HG02885 (cell line): ENCODE results near the gene ZNF814.
"Not testable (repeated sequence)": the region's sequence is repeated elsewhere in the genome, so short reads cannot be mapped to it uniquely, and the experiment has no call there.

Experiments
- ATAC-seq: cut with Tn5 transposase; IDR thresholded peaks from one replicate; pipeline ENCODE4 v1.9.1; 2021; ENCODE audit warnings: mild to moderate bottlenecking; ENCODE audit not compliant: unreplicated experiment, poor library complexity

The ZNF814 gene

GRCh38 chr19:57888560-57889231 is at the start of gene ZNF814:
TSS of gene ZNF814 (minus strand) at chr19:57889037. CDS start at chr19:57888802, 235 bp downstream.
- peak; percentile 81 for ATAC-seq

DNA sequence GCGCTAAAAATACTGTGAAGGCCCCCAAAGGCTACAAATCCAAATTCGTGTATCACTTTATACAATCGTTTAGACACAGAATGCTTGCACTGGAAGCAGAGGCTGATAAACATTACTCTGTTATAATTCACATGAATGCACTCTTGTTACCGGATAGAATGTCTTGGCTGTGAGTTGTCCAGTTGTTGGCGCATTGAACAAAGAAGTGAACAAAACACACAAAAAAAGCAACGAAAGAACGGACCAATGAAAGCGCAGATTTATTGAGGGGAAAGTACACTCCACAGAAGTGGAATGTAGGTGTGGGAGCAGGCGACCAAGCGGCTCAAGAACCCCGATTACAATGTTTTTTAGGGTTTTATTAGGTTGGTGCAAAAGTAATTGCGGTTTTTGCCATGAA is 46.9 kb upstream of the ZNF814 start:
- no peak for ATAC-seq

DNA sequence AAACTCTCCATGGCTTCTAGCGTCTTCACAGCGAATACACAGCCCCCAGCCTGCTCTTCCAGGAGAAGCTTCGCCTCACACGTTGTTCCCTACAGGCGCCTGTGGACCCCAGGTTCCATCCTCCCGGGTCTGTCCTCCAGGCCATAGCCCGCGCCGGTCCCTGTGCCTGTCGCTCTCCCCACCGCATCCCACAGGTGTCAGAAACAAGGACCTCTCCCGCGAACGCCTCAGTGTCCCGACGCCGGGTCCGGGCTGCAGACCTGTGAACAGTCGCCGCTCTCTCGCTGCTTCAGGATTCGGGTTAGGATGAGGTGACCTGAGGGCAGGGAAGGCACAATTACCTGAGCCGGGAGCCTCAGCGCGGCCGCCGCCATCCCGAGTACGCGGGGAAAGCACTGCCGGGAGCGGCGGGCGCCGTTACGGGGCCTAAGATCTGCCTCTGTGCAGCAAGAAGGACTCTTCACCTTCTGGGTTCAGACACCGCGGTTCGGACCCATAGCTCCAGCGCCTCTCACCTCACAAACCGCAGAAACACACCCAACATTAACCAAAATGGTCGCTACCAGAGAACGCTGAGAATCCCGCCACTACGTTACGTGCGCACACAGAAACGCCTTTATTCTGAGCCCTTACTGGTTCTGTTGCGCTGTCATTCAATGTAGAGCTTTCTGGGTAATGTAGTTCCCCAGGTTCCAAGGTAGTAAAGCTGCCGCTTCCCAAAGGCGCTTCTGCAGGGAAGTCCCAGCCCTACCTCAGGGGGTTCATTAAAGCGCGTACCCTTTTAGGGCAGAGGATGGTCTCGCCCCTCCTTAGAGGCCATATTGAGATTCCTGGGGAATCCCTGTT is 46.2 kb upstream of the ZNF814 start, which contains the start of gene ZNF418:
Gene ZNF418, minus strand, starts transcription at position 583 of the 846 bp plus-strand sequence. CDS start 1,580 bp downstream, outside the sequence.
- no peak for ATAC-seq

- ATAC-seq = no peak
Measured at GRCh38 chr19:57927587-57927986, 38.8 kb upstream of the ZNF814 start.

DNA sequence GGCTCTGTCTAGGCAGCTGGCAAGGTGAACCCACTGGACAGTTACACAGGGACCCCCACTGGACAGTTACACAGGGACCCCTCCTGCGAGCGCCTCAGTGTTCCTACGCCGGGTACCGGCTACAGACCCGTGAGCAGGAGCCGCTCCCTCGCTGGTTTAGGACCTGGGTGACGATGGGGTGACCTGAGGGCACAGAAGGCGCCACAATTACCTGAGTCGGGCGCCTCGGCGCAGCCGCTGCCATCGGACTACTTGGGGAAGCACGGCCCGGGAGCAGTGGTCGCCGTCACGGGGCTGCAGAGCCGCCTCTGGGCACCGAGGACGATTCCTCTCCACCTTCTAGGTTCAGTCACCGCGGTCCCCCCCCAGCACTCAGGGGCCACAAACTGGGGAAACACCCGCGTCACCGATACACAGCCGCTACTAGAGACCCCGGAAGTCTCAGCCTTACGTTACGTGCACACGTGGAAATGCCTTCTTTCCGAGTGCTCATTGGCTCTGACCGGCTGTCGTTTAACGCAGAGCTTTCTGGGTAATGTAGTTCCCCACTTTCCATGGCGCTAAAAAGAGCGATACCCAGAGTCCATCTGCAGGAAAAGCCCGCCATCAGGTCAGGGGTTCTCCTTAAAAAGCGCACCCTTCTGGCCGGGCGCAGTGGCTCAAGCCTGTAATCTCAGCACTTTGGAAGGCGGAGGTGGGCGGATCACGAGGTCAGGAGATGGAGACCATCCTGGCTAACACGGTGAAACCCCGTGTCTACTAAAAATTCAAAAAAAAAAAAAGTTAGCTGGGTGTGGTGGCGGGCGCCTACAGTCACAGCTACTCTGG is 27.5 kb upstream of the ZNF814 start, which contains the start of gene ZNF417:
Gene ZNF417, minus strand, starts transcription at position 425 of the 828 bp plus-strand sequence. Its CDS starts 181 bp downstream, at position 244.
- ATAC-seq = peak; percentile 99

DNA sequence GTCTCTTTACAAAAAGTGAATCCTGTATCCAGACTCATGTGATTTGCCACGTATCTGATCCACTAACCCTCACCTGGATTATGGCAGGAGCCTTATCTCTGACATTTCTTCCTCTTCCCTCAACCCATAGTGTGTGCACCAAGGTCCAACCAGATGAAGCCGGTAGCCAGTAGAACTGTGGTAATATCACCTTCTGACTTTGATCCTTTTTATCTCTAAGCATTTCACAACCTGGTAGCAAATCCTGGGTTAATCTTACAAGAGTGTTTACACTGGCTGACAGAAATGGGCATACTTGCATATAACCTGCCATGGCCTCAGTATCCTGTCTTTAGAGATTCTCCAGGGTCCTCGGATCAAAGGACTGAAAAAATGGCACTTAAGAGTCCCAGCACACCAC is 25.7 kb upstream of the ZNF814 start:
- ATAC-seq = no peak

- no peak for ATAC-seq
Measured at GRCh38 chr19:57907394-57907793, 18.6 kb upstream of the ZNF814 start.

DNA sequence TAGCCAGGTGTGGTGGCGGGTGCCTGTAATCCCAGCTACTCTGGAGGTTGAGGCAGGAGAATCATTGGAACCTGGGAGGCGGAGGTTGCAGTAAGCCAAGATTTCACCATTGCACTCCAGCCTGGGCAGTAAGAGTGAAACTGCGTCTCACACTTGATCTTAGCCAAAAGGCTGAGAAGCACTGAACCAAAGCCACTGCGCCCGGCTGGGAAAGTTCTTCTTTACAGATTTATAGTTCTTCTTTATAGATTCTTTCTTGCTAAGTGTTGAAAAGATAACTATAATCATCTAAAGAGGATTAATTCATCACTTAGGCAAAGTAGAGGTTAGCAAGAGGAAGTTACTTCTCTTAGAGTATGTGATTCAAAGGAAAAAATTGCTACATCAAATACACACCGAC is 16.4 kb upstream of the ZNF814 start:
- ATAC-seq = no peak

DNA sequence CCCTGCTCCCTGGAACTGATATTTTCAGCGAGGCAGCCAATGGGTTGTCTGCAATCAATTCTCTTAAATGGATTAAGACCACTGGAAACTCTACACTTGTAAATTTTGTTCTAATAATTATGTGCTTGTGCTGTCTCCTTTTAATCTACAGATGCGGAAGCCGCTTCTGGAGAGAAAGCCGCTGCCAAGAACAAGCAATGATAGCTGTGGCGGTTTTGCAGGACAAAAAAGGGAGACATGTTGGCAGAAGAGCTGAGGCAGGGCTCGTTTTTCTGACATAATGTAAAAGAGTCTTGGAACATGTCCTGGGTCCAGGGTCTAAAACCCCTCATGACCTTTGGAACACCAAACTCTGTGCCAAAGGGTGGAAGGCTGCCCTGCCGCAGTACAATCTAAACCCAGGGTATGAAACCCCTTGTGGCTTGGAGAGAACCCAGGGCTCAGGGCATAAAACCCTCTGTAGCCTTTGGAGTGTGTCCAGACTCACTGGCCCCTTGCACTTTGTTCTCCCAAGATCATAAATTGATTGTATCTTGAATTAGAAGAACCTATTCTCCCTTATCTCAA is 14.9 kb upstream of the ZNF814 start:
- ATAC-seq = no peak

DNA sequence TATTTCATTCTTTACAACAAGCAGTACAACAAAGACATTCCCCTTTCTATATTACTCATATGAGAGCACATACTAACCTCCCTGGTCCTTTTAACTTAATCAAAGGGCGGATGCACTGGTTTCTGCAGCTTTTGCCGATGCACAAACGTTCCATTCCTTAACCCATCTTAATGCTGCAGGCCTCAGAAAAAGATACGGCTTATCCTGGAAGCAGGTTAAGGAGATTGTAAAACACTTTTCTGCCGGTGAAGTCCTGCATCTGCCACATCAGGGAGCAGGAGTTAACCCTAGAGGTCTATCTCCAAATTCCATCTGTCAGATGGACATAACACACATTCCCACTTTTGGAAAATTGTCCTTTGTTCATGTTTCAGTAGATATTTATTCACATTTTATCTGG is 11.5 kb upstream of the ZNF814 start:
- ATAC-seq = no peak

- not testable (repeated sequence) for ATAC-seq
Measured at GRCh38 chr19:57890706-57891105, 1.9 kb upstream of the ZNF814 start.

GRCh38 chr19:57888107-57888559 is 704 bp downstream of the ZNF814 start:
- ATAC-seq = no peak

DNA sequence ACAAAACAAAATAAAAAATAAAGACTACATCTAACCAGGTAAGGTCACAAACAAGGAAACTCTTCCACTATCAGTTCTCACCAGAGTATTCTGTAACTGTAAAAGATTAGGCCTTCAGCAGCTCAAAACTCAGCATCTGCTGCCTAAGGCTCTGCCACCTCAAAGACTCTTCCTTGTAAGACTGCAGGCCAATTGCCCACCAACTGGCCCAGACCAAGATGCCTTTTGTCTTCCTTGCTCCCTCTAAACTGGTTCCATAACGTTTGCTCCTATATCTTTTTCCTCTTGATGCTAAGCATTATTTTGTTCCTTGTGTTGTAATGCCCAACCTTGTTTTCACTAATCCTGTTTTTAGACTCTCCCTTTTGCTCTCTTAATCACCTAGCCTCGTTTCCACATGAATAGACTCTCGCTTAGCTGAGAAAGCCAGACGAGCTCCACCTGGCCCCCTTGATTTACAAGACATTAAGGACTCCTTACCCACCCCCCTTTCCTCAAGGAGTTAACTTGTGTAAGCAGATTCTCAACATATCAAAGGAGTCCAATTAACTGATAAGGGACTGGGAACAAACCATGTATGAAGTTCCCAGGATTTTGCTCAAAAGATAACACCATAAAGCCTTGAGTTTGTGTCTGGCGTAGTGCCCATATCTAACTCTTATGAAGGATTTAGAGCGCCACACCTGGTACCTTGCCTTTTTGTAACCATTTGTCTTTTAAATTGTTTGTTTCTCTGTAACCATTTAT is 1.5 kb downstream of the ZNF814 start:
- ATAC-seq = no peak

GRCh38 chr19:57886046-57886445 is 2.8 kb downstream of the ZNF814 start:
- no peak for ATAC-seq

- ATAC-seq = not testable (repeated sequence)
Measured at GRCh38 chr19:57873883-57874799, 14.7 kb downstream of the ZNF814 start.

DNA sequence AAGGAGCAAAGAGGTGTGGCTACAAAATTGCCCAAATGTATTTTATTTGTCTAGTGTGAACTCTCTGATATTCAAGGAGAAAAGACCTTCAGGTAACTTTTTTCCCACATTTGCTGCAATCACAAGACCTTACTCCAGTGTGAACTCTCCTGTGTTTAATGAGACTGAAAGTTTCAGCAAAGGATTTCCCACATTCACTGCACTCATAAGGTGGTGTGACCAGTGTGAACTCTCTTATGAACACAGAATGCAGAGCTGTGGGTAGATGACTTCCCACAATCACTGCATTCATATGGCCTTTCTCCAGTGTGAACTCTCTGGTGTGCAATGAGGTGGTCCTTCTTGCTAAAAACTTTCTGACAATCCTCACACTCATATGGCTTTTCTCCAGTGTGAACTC is 16.4 kb downstream of the ZNF814 start:
- ATAC-seq = no peak

DNA sequence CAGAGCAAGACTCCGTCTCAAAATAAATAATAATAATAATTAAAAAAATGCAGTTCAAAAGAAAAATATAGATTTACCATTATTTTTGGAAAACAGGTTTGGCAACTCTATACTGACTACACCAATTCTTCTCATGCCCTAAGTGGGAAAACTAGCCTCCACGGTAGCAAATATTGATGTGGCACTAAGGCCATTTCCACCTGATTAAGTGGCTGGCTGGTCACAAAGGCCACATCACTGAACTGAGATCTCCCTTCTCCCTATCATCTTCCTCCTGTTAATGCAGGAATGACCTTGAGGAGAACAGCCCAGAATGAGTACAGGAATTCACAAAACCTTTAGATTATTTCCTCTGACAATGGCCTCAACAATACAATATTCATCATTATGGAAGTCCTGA is 18.6 kb downstream of the ZNF814 start:
- ATAC-seq = no peak

DNA sequence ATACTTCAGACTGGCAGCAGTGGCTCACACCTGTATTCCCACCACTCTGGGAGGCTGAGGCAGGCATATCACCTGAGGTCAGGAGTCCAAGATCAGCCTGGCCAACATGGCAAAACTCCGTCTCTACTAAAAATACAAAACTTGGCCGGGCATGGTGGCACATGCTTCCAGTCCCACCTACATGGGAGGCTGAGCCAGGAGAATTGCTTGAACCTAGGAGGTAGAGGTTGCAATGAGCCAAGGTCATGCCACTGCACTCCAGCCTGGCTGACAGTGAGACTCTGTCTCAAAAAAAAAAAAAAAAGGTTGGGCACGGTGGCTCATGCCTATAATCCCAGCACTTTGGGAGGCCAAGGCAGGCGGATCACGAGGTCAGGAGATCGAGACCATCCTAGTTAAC is 19.2 kb downstream of the ZNF814 start:
- ATAC-seq = not testable (repeated sequence)
